Measurements from ENCODE around the gene SPATA20. TPM values are rescaled to one million over a fixed set of nuclear protein-coding genes. Genes with fewer than 3 reads are reported as not detected.

SPATA20 gene
- total RNA-seq, 1 donor from 2014 or later: 71.7 TPM

GRCh38 chr17:50533720-50534148, 13.2 kb upstream of the SPATA20 start:
- DNase-seq (ENCODE audit: low spot score in 2 of 2, unreplicated experiment in 2 of 2): peak in 1 of 2 experiments; percentile 67
- no peak for TF ChIP-seq CTCF (IDR thresholded peaks at IDR 0.05; ENCODE audit: unreplicated experiment)
- Mint-ChIP-seq H3K4me1 (peaks cover 43% of the 10 kb centered on the region), H3K4me3 (peak overlapping the region; percentile 79), H3K9me3 (no peaks in the 10 kb centered on the region), H3K27me3 (ENCODE audit: low read depth) (peaks cover 7% of the 10 kb centered on the region), H3K36me3 (peaks cover 5% of the 10 kb centered on the region), H3K27ac (peak overlapping the region; percentile 96)

- H3K9me3 Mint-ChIP-seq: no peaks in the 10 kb centered on the region
- H3K27me3 Mint-ChIP-seq (ENCODE audit: low read depth): peaks cover 7% of the 10 kb centered on the region
- H3K4me1 Mint-ChIP-seq: peaks cover 43% of the 10 kb centered on the region
- peak overlapping the region; percentile 96 for H3K27ac Mint-ChIP-seq
- peak in 1 of 2 experiments; percentile 57 for DNase-seq (ENCODE audit: low spot score in 2 of 2, unreplicated experiment in 2 of 2)
- peaks cover 5% of the 10 kb centered on the region for H3K36me3 Mint-ChIP-seq
- H3K4me3 Mint-ChIP-seq: peak overlapping the region; percentile 79
- TF ChIP-seq CTCF (IDR thresholded peaks at IDR 0.05; ENCODE audit: unreplicated experiment): peak; percentile 62
Observed at GRCh38 chr17:50534222-50534978, 12.6 kb upstream of the SPATA20 start.

- Mint-ChIP-seq H3K4me3 (peak overlapping the region; percentile 79), H3K9me3 (no peaks in the 10 kb centered on the region), H3K4me1 (peaks cover 43% of the 10 kb centered on the region), H3K36me3 (peaks cover 8% of the 10 kb centered on the region), H3K27ac (peak overlapping the region; percentile 96), H3K27me3 (ENCODE audit: low read depth) (peaks cover 7% of the 10 kb centered on the region)
- TF ChIP-seq CTCF (IDR thresholded peaks at IDR 0.05; ENCODE audit: unreplicated experiment): no peak
- DNase-seq (ENCODE audit: low spot score in 2 of 2, unreplicated experiment in 2 of 2): no peak
Observed at GRCh38 chr17:50534979-50535326, 12.0 kb upstream of the SPATA20 start.

GRCh38 chr17:50535407-50535806, 11.6 kb upstream of the SPATA20 start:
- no peak for TF ChIP-seq CTCF (IDR thresholded peaks at IDR 0.05; ENCODE audit: unreplicated experiment)
- Mint-ChIP-seq H3K9me3 (no peaks in the 10 kb centered on the region), H3K4me3 (peak overlapping the region; percentile 18), H3K4me1 (peaks cover 43% of the 10 kb centered on the region), H3K27ac (no peak overlapping the region), H3K36me3 (peaks cover 8% of the 10 kb centered on the region), H3K27me3 (ENCODE audit: low read depth) (peaks cover 7% of the 10 kb centered on the region)
- DNase-seq (ENCODE audit: low spot score in 2 of 2, unreplicated experiment in 2 of 2): no peak

- no peak for TF ChIP-seq CTCF (IDR thresholded peaks at IDR 0.05; ENCODE audit: unreplicated experiment)
- no peak overlapping the region for H3K27ac Mint-ChIP-seq
- H3K27me3 Mint-ChIP-seq (ENCODE audit: low read depth): peaks cover 7% of the 10 kb centered on the region
- peaks cover 8% of the 10 kb centered on the region for H3K36me3 Mint-ChIP-seq
- no peak for DNase-seq (ENCODE audit: low spot score in 2 of 2, unreplicated experiment in 2 of 2)
- H3K4me3 Mint-ChIP-seq: no peak overlapping the region
- no peaks in the 10 kb centered on the region for H3K9me3 Mint-ChIP-seq
- peaks cover 35% of the 10 kb centered on the region for H3K4me1 Mint-ChIP-seq
Observed at GRCh38 chr17:50536683-50537646, 10.0 kb upstream of the SPATA20 start.

Measured in mesothelial cell of epicardium (in vitro differentiated cells).